GM21390 (cell line): Measurements from ENCODE around the gene SLC25A10.

Experiments
- ATAC-seq: cut with Tn5 transposase; IDR thresholded peaks from one replicate; pipeline ENCODE4 v1.9.1; 2021; ENCODE audit not compliant: unreplicated experiment

SLC25A10 gene

DNA sequence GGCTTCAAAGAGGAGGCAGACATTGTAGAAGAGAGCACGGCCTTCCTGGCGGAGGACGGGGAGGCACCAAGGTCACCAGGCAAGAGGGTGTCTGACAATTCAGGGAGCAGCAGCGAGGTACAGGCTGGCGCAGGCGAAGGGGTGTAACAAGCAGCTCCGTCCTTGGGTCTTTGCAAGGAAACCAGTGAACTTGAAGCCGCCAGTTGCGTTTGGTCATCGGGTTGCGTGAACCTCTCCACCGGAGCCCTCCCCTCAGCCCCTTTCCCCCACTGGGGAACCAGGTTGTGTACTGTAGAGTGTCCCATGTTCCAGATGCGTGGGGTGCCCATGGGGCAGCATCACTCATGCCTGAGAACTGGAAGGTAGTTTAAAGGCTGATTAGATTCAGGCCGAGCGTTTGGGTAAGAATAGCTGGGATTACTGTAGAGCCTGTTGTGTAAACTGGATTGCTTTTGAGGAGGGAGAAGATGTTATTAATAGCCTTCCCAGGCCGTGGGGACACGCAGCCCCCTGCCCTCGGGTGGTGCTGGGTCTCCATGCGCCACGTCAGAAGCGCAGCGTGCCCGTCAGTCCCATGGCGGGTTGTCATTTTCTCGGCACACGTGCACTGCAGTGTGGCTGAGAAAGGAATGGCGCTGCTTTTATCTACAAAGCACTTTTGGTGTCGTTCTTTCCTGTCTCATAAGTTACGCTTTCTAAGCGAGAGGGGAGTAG, 6.4 kb upstream of the SLC25A10 start:
- ATAC-seq, result no peak

DNA sequence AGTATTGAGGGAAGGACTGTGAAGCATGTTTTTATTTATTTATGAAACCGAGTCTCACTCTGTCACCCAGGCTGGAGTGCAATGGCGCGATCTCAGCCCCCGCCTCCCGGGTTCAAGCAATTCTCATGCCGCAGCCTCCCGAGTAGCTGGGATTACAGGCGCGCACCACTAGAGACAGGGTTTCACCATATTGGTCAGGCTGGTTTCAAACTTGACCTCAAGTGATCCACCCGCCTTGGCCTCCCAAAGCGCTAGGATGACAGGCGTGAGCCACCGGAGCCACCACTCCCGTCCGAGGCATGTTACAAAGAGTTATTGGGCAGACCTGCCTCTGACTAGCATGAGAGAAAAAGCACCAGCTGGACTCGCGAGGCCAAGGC, 5.9 kb upstream of the SLC25A10 start:
- no peak for ATAC-seq

DNA sequence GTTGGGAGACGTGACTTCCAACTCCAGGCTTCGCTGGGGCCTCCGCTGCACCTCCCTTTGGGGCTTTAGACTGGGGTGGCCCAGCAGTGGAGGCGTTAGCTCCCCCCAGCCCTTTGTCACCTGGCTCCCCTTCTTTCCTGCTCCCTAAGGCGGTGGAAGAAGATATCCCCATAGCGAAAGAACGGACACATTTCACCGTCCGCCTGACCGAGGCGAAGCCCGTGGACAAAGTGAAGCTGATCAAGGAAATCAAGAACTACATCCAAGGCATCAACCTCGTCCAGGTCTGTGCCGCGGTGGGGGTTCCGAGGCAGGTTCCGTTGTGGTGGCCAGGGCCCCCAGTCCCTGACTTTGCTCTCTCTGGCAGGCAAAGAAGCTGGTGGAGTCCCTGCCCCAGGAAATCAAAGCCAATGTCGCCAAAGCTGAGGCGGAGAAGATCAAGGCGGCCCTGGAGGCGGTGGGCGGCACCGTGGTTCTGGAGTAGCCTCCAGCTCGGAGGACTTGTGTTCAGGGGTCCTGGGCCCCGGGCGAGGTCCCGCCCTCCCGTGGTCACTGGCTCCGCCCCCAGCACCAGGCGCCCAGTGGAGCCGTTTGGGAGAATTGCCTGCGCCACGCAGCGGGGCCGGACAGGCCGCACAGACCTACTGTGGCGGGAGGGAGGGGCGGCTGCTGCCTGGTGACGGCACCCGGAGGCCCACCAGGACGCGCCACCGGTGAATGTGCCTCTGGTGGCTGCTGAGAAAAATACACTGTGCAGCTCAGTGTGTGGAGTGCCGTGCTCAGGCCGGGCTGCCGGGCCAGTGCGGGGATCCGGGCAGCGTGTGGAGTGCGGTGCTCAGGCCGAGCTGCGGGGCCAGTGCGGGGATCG, 5.1 kb upstream of the SLC25A10 start:
- no peak for ATAC-seq

DNA sequence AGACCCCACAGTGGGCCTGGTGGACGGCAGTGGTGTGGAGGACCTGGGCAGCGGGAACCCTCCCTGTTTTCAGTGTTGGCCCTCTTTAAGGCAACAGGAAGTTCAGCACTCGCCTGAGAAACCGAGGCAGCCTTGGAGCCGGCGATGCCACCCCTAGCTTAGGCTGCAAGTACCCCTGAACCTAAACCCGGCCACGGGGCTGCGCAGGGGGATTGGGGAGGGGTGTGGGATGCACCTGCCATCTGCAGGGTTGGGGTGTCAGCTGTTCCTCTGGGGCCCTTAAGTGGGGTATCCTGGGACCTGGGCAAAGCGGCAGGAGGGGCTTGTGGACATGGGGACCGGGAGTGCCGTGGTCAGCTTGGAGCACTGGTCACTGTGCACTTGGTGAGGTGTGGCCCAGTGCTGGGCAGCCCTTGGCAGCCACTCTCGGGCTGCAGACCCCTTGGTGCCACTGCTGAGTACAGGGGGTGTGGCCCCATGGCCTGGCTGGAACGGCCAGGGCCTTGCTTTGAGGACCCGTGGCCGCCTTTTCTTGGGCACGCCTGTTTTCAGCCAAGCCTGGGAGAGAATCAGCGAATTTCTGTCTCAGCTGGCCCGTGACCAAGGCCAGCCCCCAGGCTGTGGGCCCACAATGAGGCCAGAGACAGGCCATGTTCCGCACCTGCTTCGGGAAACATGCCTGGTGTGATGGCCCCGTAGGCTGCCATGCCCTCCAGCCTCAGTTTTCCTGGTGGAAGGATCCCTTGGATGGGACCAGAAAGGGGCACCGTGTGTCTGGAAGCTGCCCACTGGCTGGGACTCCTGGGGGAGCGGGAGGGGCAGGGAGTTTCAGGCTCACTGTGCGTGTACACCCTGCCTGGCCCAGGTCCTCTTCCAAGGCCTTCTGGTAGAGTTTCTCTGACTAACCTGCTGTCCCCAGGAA, 4.1 kb upstream of the SLC25A10 start:
- no peak for ATAC-seq

DNA sequence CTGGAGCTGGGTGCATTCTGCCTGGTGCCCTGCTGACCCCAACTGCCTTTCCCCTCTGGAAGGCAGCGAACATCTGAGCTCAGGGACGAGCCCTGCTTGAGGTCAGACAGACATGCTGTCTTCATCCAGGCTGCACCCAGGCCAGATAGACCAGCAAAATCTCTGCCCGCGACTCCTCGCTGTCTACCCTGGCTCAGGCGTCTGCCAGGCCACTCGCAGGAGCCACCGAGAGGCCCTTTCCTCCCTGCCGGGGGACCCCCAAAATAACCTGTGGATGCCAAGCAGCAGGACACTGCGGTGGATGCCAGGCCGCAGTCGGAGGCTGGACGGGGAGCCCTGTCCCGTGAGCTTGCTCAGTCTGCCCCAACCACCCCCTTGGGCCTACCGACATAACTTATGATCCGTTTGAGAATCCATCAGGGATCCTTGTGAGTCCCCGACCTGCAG, 3.3 kb upstream of the SLC25A10 start:
- ATAC-seq, result no peak

DNA sequence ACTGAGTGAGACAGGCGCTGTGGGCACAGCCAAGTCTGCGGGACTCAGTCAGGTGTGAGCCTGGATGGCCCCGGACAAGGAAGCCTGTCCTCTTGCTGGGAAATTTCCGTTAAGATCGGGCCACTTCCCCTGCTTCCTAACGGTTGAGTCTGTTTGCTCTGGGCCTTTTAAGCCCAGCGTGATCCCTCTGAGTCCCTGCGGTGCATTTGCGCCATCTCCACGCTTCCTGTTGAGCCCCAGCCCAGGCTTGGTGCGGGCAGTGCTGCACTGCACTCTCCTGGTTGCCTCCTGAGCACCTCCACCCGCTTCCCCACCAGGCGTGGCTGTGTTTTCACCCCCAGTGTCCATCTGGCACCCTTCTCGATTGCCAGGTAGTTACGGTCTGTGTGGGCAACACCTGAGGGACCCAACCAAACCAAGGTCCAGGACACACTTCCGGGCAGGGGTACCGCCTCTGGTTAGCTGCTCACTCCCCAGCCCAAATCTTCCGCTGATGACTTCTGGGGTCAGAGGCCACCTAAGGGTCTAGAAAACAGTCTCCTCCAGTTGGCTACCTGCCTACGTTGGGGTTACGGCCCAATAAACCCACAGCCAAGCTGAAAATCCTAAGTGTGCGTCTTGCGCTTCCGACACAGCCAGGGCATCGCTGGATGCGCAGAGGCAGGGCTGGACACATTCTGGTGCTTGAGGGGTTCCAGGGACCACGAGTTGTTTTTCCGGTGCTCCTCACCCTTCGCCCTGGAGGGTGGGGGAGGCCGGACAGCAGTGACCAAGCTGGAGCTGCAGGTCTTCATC, 1.4 kb upstream of the SLC25A10 start:
- no peak for ATAC-seq

DNA sequence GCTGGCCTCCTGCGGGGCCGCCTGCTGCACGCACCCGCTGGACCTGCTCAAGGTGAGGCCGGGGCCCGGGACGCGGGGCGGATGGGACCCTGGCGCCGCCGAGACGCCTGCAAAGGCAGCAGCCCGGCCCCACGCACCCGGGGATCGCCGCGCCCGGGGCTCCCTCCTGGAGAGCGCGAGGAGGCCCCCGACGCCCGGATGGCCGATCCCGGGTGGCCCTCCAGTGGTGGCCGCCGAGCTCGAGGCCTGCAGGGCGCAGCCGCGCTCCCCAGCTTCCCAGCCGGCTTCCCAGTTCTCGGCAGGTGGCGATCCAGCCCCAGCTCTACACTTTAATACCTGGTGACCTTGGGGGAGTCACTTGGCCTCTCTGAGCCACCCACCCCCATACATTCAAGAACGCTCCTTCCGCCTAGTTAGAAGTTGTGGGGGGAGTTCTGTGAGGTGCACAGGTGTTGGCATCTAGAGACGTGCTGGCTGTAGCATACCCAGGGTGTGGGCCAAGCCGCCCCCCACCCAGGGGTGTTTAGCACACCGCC, 452 bp downstream of the SLC25A10 start:
- peak; percentile 25 for ATAC-seq

DNA sequence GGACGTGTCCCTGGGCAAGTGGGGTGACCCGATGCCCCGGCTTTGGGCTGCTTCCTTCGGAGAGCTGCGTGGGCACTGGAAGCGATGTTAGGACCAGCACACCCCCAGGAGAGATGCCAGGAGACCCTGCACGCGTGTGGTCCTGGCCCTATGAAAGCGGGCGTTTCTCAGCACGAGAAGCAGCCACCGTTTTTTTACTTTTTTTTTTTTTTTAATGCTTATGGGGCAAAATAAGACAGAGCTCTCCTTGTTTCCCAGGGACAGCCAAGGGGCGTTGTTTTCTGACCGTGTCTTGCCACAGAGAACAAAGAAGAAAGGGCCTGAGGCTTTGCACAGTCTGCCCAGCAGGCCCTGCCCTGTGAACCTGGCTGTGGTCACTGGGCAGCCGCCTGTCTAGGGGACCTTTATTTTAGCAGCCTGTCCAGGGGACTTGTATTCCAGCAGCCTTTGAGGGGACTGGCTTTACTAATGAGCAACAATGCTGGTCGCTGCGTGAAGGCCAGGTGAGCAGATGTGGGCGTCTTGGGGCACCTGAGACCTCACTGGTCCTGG, 996 bp downstream of the SLC25A10 start:
- ATAC-seq, result no peak

DNA sequence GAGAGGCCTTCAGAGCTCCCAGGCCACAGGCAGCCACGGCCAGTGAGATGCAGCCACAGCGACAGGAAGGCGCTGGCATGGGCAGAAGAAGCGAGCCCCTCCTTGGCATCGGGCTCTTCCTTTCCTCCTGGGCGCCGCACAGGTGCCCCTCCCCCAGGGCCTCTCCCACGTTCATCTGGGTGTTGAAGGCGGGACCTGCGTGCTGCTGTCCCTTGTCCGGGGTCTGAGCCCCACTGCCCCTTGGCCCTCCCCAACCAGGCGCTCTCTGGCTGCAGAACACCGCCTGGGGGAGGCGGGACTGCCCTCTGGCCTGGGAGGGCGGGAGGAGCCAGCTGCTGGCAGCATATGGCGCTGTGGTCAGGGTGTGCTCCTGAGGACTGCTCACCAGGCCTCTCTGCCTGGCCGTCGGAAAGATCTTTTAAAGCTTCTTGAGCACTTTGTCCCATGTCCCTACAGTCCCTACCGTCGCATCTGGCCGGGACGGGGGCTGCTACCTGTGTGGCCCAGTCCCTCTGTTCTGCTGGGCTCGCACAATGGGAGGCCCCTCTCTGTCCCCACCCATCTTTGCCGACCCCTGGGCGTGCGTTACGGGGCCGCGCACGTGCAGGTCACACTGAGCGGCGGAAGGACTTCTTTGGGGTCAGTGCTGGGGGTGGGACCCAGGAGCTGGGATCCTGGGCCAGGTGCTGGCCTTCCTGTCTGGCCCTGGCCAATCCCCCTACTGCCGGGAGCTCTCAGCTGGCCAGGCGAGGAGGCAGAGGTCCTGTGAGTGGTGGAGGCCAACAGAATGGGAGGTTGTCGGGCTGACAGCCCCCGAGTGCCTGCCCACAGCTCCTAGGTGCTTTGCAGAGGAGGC, 1.7 kb downstream of the SLC25A10 start:
- no peak for ATAC-seq

DNA sequence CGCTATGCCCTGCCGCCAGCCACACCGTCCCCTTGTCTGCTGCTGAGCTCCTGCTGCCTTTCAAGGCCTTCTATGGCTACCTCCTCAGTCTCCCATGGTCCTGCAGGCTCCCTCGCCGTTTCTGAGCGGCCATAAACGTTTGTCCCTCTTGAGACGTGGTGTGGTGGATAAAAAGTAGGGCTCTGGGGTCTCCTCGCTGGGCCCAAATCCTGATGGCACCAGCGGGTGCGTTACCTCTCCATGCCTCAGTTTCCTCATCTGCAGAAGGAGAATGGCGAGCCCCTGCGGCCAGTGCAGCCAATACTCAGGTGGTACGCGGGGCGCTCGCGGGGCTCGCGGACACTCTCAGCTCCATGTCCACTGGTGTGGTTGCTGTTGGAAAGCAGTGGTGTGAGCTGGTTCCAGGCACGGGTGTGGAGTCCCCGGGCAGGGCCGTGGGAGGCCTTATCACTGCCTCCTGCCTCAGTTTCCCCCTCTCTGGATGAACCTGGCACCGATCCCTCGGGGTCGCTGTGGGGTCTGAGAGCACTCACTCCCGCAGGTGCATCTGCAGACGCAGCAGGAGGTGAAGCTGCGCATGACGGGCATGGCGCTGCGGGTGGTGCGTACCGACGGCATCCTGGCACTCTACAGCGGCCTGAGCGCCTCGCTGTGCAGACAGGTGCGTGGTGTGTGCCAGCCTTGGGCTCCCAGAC, 2.5 kb downstream of the SLC25A10 start:
- no peak for ATAC-seq

DNA sequence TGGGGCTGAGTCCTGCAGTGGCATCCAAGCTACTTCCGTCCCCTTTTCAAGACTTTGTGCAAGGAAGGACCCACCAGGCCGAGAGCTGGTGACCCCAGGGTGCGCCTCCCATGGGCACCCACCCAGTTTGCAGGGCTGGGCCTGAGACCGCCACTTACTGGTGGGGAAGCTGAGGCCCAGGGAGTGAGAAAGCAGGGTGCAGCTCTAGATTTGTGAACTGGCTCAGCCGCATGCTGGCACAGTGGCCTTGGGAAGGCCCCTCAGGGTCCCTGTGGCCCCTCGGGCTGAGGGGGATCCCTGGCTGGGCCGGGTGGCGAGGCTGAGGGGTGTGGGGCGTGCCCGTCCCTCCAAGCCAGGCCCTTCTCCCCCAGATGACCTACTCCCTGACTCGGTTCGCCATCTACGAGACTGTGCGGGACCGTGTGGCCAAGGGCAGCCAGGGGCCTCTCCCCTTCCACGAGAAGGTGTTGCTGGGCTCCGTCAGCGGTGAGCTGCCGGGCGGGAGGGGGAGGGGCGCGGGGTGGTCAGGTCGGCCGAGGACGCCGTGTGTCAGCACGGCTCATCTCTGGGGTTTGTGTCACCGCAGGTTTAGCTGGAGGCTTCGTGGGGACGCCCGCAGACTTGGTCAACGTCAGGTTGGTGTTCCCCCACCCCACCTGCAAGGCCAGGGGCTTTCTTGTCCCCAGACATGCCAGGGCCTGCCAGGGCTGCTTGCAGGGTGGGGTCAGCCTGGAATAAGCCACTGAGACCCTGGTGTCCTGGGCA, 3.2 kb downstream of the SLC25A10 start:
- no peak for ATAC-seq

DNA sequence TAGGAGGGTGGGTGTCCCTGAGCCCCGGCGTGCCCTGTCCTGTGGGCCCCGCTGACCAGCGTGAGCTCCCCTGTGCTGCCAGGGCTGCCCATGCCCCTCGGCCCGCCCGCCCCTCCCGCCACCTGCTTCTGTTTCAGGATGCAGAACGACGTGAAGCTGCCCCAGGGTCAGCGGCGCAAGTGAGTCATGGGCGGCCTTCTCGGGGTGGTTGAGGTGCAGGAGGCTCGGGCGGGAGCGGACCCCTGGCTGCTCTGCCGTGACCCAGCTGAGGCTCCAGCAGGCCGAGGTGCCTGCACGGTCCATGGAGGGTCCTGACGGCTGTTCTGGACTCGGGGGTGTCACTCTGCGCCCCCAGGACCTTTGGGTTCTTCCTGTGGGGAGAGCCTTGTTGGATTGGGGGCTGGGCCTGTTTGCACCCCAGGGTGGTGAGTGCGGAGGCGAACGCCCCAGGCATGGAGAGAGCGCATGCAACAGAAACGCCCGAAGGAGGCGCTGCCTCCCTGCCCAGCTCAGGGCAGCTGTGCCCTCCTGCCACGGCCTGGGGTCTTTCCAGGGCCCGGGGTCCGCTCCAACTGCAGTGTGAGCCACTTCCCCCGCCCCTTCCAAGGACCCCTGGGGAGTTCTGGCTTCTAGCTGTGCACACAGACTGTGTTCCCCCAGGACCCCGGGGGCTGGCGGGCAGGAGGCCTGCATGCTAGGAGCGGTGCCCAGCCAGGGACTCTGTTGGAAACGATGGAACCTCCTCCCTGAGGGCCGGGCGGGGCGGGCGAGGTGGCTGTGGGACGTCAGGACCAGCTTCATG, 4.0 kb downstream of the SLC25A10 start:
- no peak for ATAC-seq

DNA sequence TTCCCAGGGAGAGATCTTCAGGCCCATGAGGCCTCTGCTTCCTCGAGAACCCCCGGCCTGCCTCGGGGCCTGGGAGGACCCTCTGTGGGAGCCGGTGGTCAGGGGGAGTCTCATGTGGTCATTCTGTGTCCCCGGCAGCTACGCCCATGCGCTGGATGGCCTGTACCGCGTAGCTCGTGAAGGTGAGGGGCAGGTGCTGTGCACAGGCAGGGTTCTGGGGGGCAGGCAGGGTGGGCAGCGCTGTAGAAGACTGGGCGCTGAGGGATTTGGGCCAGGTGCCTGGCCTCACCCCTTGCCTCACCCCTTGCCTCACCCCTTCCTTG, 4.6 kb downstream of the SLC25A10 start:
- ATAC-seq, result no peak

DNA sequence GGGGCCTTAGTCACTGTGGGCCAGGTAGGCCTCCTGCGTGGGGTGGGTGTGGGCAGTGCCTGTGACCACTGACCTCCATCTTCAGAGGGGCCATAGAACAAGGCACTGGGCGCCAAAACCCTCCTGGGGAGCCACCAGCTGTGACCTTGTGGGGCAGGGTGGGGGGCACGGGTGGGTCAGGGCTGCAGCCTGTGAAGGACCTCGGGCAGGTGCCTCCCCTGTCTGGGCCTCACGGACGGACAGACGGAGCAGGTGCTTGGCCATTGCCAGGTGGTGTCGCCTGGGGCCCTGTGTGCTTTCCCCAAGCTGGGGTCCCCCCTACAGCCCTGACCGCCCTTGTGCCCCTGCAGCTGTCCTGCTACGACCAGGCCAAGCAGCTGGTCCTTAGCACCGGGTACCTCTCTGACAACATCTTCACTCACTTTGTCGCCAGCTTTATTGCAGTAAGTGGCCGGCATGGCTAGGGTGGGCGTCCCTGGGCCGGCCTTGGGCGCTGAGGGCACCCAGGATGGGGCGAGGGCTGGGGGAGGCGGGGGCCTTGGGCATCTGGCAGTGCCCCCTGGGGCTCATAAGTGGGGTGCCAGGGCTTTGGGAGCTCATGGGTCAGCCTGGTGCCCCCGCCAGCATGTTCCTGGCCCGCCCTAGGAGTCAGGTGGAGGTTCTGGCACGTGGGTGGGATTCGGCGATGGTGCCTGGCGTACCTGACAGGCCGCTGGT, 5.1 kb downstream of the SLC25A10 start:
- ATAC-seq, result no peak

DNA sequence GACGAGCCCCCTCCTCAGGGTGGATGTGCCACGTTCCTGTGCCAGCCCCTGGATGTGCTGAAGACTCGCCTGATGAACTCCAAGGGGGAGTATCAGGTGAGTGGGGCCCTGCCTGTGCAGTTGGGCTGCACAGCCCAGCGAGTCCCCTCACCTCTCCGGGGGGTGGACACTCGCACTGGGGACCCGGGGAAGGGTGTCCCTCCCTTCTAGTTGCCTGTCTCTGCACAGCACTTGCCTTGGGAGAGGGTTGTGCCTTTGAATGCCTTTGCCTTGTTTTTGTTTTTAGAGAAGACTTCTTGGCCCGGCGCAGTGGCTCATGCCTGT, 5.6 kb downstream of the SLC25A10 start:
- no peak for ATAC-seq

DNA sequence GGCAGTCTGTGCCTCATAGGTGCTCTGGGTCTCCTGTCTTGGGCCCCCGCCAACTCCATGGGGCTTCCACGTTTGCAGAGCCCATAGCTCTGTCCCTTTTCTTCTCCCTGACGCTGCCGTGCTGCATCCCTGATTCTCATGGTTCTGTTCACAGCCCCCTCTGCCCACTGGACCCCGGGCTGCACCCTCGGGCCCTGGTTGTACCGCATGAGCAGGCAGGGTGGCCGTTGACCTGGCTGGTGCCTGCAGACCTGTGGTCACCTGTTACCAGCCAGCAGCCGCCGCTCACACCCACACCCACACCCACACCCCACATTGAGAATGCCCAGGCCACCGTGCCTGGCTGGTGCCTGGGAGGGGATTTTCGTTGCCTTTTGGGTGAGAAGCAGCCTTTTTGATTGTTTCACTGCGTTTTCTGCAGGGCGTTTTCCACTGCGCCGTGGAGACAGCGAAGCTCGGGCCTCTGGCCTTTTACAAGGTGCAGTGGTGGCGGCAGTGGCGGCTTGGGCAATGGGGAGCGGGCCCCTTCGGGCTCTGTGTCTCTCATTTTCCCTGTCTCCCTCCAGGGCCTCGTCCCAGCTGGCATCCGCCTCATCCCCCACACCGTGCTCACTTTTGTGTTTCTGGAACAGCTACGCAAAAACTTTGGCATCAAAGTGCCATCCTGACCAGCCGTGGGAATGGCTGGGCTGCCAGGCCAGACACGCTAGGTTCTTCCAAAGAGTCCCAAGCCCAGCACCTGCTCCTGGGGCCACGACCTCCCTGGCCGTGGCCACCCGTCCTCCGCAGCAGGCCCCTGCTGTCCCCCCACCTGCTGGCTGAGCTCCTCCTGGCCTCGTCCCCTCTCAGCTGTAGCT, 7.6 kb downstream of the SLC25A10 start:
- no peak for ATAC-seq
